ENCODE data around the gene TDRD9.

Gene TDRD9

GRCh38 chr14:104051092-104051813 lies 123.0 kb downstream of the TDRD9 start:
- Histone ChIP-seq H3K27me3 (ENCODE audit: control insufficient read depth in 5 of 5, insufficient read depth in 4 of 5, low read length in 5 of 5) (peaks cover 9 to 18% (median 12%) of the 10 kb centered on the region in 5 donors), H3K27ac (ENCODE audit: low read depth, low read length) (no peak overlapping the region), H3K9ac (ENCODE audit: low read length in 5 of 5) (no peak overlapping the region), H3K4me1 (ENCODE audit: control insufficient read depth in 5 of 5, insufficient read depth in 5 of 5, low read length in 5 of 5) (no peaks in the 10 kb centered on the region), H3K9me3 (ENCODE audit: control insufficient read depth in 5 of 5, low read length in 5 of 5) (peaks cover 0 to 3% (median 0%) of the 10 kb centered on the region in 5 donors), H3K4me3 (ENCODE audit: low read depth in 1 of 5, low read length in 5 of 5) (no peak overlapping the region), H3K36me3 (ENCODE audit: control insufficient read depth in 5 of 5, insufficient read depth in 5 of 5, low read length in 5 of 5) (no peaks in the 10 kb centered on the region)

- no peaks in the 10 kb centered on the region for H3K36me3 ChIP-seq (ENCODE audit: control insufficient read depth in 5 of 5, insufficient read depth in 5 of 5, low read length in 5 of 5)
- H3K9me3 ChIP-seq (ENCODE audit: control insufficient read depth in 5 of 5, low read length in 5 of 5): peaks cover 0 to 3% (median 0%) of the 10 kb centered on the region in 5 donors
- H3K27ac ChIP-seq (ENCODE audit: low read depth, low read length): no peak overlapping the region
- H3K9ac ChIP-seq (ENCODE audit: low read length in 5 of 5): no peak overlapping the region
- H3K4me3 ChIP-seq (ENCODE audit: low read depth in 1 of 5, low read length in 5 of 5): no peak overlapping the region
- H3K27me3 ChIP-seq (ENCODE audit: control insufficient read depth in 5 of 5, insufficient read depth in 4 of 5, low read length in 5 of 5): peaks cover 9 to 18% (median 12%) of the 10 kb centered on the region in 5 donors
- H3K4me1 ChIP-seq (ENCODE audit: control insufficient read depth in 5 of 5, insufficient read depth in 5 of 5, low read length in 5 of 5): no peaks in the 10 kb centered on the region
Observed at GRCh38 chr14:104054222-104054905, 126.1 kb downstream of the TDRD9 start.

- H3K4me3 ChIP-seq (ENCODE audit: low read depth in 1 of 5, low read length in 5 of 5): no peak overlapping the region
- no peak overlapping the region for H3K9ac ChIP-seq (ENCODE audit: low read length in 5 of 5)
- peaks cover 0 to 13% (median 0%) of the 10 kb centered on the region in 5 donors for H3K27me3 ChIP-seq (ENCODE audit: control insufficient read depth in 5 of 5, insufficient read depth in 4 of 5, low read length in 5 of 5)
- H3K27ac ChIP-seq (ENCODE audit: low read depth, low read length): no peak overlapping the region
- H3K4me1 ChIP-seq (ENCODE audit: control insufficient read depth in 5 of 5, insufficient read depth in 5 of 5, low read length in 5 of 5): no peaks in the 10 kb centered on the region
- peaks cover 0 to 10% (median 8%) of the 10 kb centered on the region in 5 donors for H3K9me3 ChIP-seq (ENCODE audit: control insufficient read depth in 5 of 5, low read length in 5 of 5)
- no peaks in the 10 kb centered on the region for H3K36me3 ChIP-seq (ENCODE audit: control insufficient read depth in 5 of 5, insufficient read depth in 5 of 5, low read length in 5 of 5)
Observed at GRCh38 chr14:104062281-104062680, 134.0 kb downstream of the TDRD9 start.

GRCh38 chr14:104064003-104064402 lies 135.7 kb downstream of the TDRD9 start:
- Histone ChIP-seq H3K9ac (ENCODE audit: low read length in 5 of 5) (no peak overlapping the region), H3K27ac (ENCODE audit: low read depth, low read length) (no peak overlapping the region), H3K27me3 (ENCODE audit: control insufficient read depth in 5 of 5, insufficient read depth in 4 of 5, low read length in 5 of 5) (peaks cover 0 to 16% (median 2%) of the 10 kb centered on the region in 5 donors), H3K4me1 (ENCODE audit: control insufficient read depth in 5 of 5, insufficient read depth in 5 of 5, low read length in 5 of 5) (no peaks in the 10 kb centered on the region), H3K4me3 (ENCODE audit: low read depth in 1 of 5, low read length in 5 of 5) (no peak overlapping the region), H3K36me3 (ENCODE audit: control insufficient read depth in 5 of 5, insufficient read depth in 5 of 5, low read length in 5 of 5) (no peaks in the 10 kb centered on the region), H3K9me3 (ENCODE audit: control insufficient read depth in 5 of 5, low read length in 5 of 5) (peaks cover 0 to 13% (median 8%) of the 10 kb centered on the region in 5 donors)

- no peaks in the 10 kb centered on the region for H3K36me3 ChIP-seq (ENCODE audit: control insufficient read depth in 5 of 5, insufficient read depth in 5 of 5, low read length in 5 of 5)
- peaks cover 0 to 24% (median 4%) of the 10 kb centered on the region in 5 donors for H3K27me3 ChIP-seq (ENCODE audit: control insufficient read depth in 5 of 5, insufficient read depth in 4 of 5, low read length in 5 of 5)
Observed at GRCh38 chr14:104066279-104066678, 138.0 kb downstream of the TDRD9 start.

GRCh38 chr14:104066719-104067295 lies 138.6 kb downstream of the TDRD9 start:
- Histone ChIP-seq H3K9me3 (ENCODE audit: control insufficient read depth in 5 of 5, low read length in 5 of 5) (peaks cover 0 to 13% (median 8%) of the 10 kb centered on the region in 5 donors), H3K27ac (ENCODE audit: low read depth, low read length) (no peak overlapping the region), H3K27me3 (ENCODE audit: control insufficient read depth in 5 of 5, insufficient read depth in 4 of 5, low read length in 5 of 5) (peaks cover 0 to 24% (median 4%) of the 10 kb centered on the region in 5 donors), H3K4me3 (ENCODE audit: low read depth in 1 of 5, low read length in 5 of 5) (no peak overlapping the region), H3K4me1 (ENCODE audit: control insufficient read depth in 5 of 5, insufficient read depth in 5 of 5, low read length in 5 of 5) (no peaks in the 10 kb centered on the region), H3K9ac (ENCODE audit: low read length in 5 of 5) (no peak overlapping the region), H3K36me3 (ENCODE audit: control insufficient read depth in 5 of 5, insufficient read depth in 5 of 5, low read length in 5 of 5) (no peaks in the 10 kb centered on the region)

More at GRCh38 chr14:104066279-104066678, 138.0 kb downstream of the TDRD9 start:
- H3K9me3 ChIP-seq (ENCODE audit: control insufficient read depth in 5 of 5, low read length in 5 of 5): peaks cover 0 to 13% (median 8%) of the 10 kb centered on the region in 5 donors
- H3K4me1 ChIP-seq (ENCODE audit: control insufficient read depth in 5 of 5, insufficient read depth in 5 of 5, low read length in 5 of 5): no peaks in the 10 kb centered on the region
- no peak overlapping the region for H3K9ac ChIP-seq (ENCODE audit: low read length in 5 of 5)
- no peak overlapping the region for H3K4me3 ChIP-seq (ENCODE audit: low read depth in 1 of 5, low read length in 5 of 5)
- no peak overlapping the region for H3K27ac ChIP-seq (ENCODE audit: low read depth, low read length)

- Histone ChIP-seq H3K27me3 (ENCODE audit: control insufficient read depth in 5 of 5, insufficient read depth in 4 of 5, low read length in 5 of 5) (peaks cover 0 to 20% (median 4%) of the 10 kb centered on the region in 5 donors), H3K9me3 (ENCODE audit: control insufficient read depth in 5 of 5, low read length in 5 of 5) (peaks cover 4 to 20% (median 17%) of the 10 kb centered on the region in 5 donors), H3K27ac (ENCODE audit: low read depth, low read length) (no peak overlapping the region), H3K4me1 (ENCODE audit: control insufficient read depth in 5 of 5, insufficient read depth in 5 of 5, low read length in 5 of 5) (no peaks in the 10 kb centered on the region), H3K9ac (ENCODE audit: low read length in 5 of 5) (no peak overlapping the region), H3K4me3 (ENCODE audit: low read depth in 1 of 5, low read length in 5 of 5) (no peak overlapping the region), H3K36me3 (ENCODE audit: control insufficient read depth in 5 of 5, insufficient read depth in 5 of 5, low read length in 5 of 5) (no peaks in the 10 kb centered on the region)
Observed at GRCh38 chr14:104069541-104069940, 141.3 kb downstream of the TDRD9 start.

GRCh38 chr14:104072586-104072985 lies 144.3 kb downstream of the TDRD9 start:
- Histone ChIP-seq H3K27ac (ENCODE audit: low read depth, low read length) (no peak overlapping the region), H3K9me3 (ENCODE audit: control insufficient read depth in 5 of 5, low read length in 5 of 5) (peaks cover 4 to 9% (median 7%) of the 10 kb centered on the region in 5 donors), H3K36me3 (ENCODE audit: control insufficient read depth in 5 of 5, insufficient read depth in 5 of 5, low read length in 5 of 5) (no peaks in the 10 kb centered on the region), H3K4me1 (ENCODE audit: control insufficient read depth in 5 of 5, insufficient read depth in 5 of 5, low read length in 5 of 5) (no peaks in the 10 kb centered on the region), H3K27me3 (ENCODE audit: control insufficient read depth in 5 of 5, insufficient read depth in 4 of 5, low read length in 5 of 5) (peaks cover 0 to 11% (median 4%) of the 10 kb centered on the region in 5 donors), H3K4me3 (ENCODE audit: low read depth in 1 of 5, low read length in 5 of 5) (no peak overlapping the region), H3K9ac (ENCODE audit: low read length in 5 of 5) (no peak overlapping the region)

- H3K4me1 ChIP-seq (ENCODE audit: control insufficient read depth in 5 of 5, insufficient read depth in 5 of 5, low read length in 5 of 5): peaks cover 0 to 3% (median 3%) of the 10 kb centered on the region in 5 donors
- peaks cover 0 to 11% (median 4%) of the 10 kb centered on the region in 5 donors for H3K27me3 ChIP-seq (ENCODE audit: control insufficient read depth in 5 of 5, insufficient read depth in 4 of 5, low read length in 5 of 5)
- H3K4me3 ChIP-seq (ENCODE audit: low read depth in 1 of 5, low read length in 5 of 5): no peak overlapping the region
- H3K36me3 ChIP-seq (ENCODE audit: control insufficient read depth in 5 of 5, insufficient read depth in 5 of 5, low read length in 5 of 5): no peaks in the 10 kb centered on the region
- H3K27ac ChIP-seq (ENCODE audit: low read depth, low read length): no peak overlapping the region
- no peak overlapping the region for H3K9ac ChIP-seq (ENCODE audit: low read length in 5 of 5)
- peaks cover 4 to 9% (median 7%) of the 10 kb centered on the region in 5 donors for H3K9me3 ChIP-seq (ENCODE audit: control insufficient read depth in 5 of 5, low read length in 5 of 5)
Observed at GRCh38 chr14:104073764-104074163, 145.5 kb downstream of the TDRD9 start.
